ENCODE measurements around the gene HNRNPH2. TPM values are rescaled to one million over a fixed set of nuclear protein-coding genes. Genes with fewer than 3 reads are reported as not detected.
A peak's percentile ranks its signal among the peaks of the same experiment; 100 is the strongest.

Gene HNRNPH2
- polyA plus RNA-seq, 1 of the 3 experiments (the other 2 are of a cell fraction), result 32.5 TPM

GRCh38 chrX:101417981-101418841 lies 10.2 kb downstream of the HNRNPH2 start:
- POLR2A ChIA-PET, result interaction anchor here (0.7 to 2.4 kb wide), 2 partner anchors 28 to 1837 kb away, joined by 3 to 15 read pairs; partner anchors contain the start of genes RPL36A and TCEAL8
- peak; percentile 74 for DNase-seq

DNA sequence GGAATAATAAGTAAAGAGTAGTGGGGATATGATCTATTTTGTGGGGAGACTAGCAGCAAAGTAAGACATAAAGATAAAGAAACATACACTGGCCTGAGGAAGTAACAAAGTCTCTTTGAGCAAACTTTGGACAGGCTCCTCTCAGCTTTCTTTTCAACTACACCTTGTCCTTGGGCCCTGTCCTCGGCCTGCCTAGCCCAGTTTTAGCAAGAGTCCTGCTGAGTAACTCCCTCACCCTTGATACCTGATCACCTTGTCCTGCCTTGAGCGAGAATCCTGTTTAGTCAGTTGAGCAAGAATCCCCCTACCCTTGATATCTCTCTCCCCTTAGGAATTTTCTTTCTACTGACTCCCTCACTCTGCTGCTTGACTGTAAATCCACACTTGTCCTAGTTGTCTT lies 11.5 kb downstream of the HNRNPH2 start:
- ChIA-PET CTCF (no interaction called here), POLR2A (interaction anchor here (2.4 kb wide), 1 partner anchor 29 kb away, joined by 15 read pairs; the partner anchor contains the start of gene RPL36A)
- DNase-seq, result no peak
- H4K20me1 ChIP-seq (ENCODE audit: insufficient read depth), result no peaks in the 10 kb centered on the region
- H3K79me2 ChIP-seq (ENCODE audit: insufficient read depth), result no peaks in the 10 kb centered on the region
- H2AFZ ChIP-seq (ENCODE audit: low read depth), result no peak overlapping the region
- peaks cover 8% of the 10 kb centered on the region for H3F3A ChIP-seq (replicated peaks; ENCODE audit: insufficient read depth)
- H3K36me3 ChIP-seq (replicated peaks in 1 of 2; ENCODE audit: control insufficient read depth in 1 of 2, insufficient read depth in 2 of 2, low read length in 1 of 2), result peaks cover 0 to under 1% of the 10 kb centered on the region in 2 experiments
- H3K9ac ChIP-seq, result no peak overlapping the region
- no peaks in the 10 kb centered on the region for H3K9me2 ChIP-seq
- peaks cover 0 to 6% of the 10 kb centered on the region in 2 experiments; a peak in 2 of 4 replicates for H3K4me1 ChIP-seq (ENCODE audit: control insufficient read depth in 1 of 2, insufficient read depth in 2 of 2, low read depth in 1 of 2, low read length in 1 of 2)
- no peak overlapping the region for H3K4me3 ChIP-seq (ENCODE audit: low read depth in 2 of 2, low read length in 1 of 2)
- WGBS (ENCODE audit: low lambda C conversion rate), result 87% methylated on average over 2 of the region's 2 CpGs
- no peak overlapping the region for H3K4me2 ChIP-seq
- no peak overlapping the region for H3K27ac ChIP-seq (ENCODE audit: low read depth in 2 of 2, low read length in 1 of 2)
- no peaks in the 10 kb centered on the region for H3K27me3 ChIP-seq (ENCODE audit: insufficient read depth)
- H3K9me3 ChIP-seq, result no peaks in the 10 kb centered on the region
- TF ChIP-seq RAD21 (IDR thresholded peaks at IDR 0.05; ENCODE audit: low read length) (no peak), SMC3 (IDR thresholded peaks at IDR 0.05; ENCODE audit: low read depth, low read length) (no peak), NFIC (IDR thresholded peaks at IDR 0.05; ENCODE audit: borderline replicate concordance) (no peak), EZH2phosphoT487 (IDR thresholded peaks at IDR 0.05; ENCODE audit: borderline replicate concordance, low read depth) (no peak), EP300 (IDR thresholded peaks at IDR 0.05; ENCODE audit: borderline replicate concordance in 1 of 2, low read depth in 1 of 2, low read length in 1 of 2) (no peak), FOSL2 (IDR thresholded peaks at IDR 0.05; ENCODE audit: borderline replicate concordance, low read depth) (no peak), RFX5 (IDR thresholded peaks at IDR 0.05; ENCODE audit: low read length) (no peak), NRF1 (IDR thresholded peaks at IDR 0.05; ENCODE audit: low read depth, low read length) (no peak), RXRA (IDR thresholded peaks at IDR 0.05; ENCODE audit: borderline replicate concordance, low read depth) (no peak), GABPA (IDR thresholded peaks at IDR 0.05; ENCODE audit: low read depth) (no peak), POLR2AphosphoS5 (IDR thresholded peaks at IDR 0.05; ENCODE audit: low read depth, low read length) (no peak)
- TF ChIP-seq, protein P1, sequence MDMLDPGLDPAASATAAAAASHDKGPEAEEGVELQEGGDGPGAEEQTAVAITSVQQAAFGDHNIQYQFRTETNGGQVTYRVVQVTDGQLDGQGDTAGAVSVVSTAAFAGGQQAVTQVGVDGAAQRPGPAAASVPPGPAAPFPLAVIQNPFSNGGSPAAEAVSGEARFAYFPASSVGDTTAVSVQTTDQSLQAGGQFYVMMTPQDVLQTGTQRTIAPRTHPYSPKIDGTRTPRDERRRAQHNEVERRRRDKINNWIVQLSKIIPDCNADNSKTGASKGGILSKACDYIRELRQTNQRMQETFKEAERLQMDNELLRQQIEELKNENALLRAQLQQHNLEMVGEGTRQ (IDR thresholded peaks at IDR 0.05; ENCODE audit: borderline replicate concordance, low read depth, low read length), result no peak

More at GRCh38 chrX:101417981-101418841, 10.2 kb downstream of the HNRNPH2 start:
- Histone ChIP-seq H3K27ac (ENCODE audit: low read depth in 2 of 2, low read length in 1 of 2) (peak overlapping the region in 1 of 2 experiments; percentile 68; a peak in 2 of 4 replicates), H2AFZ (ENCODE audit: low read depth) (peak overlapping the region; percentile 97), H3K36me3 (replicated peaks in 1 of 2; ENCODE audit: control insufficient read depth in 1 of 2, insufficient read depth in 2 of 2, low read length in 1 of 2) (peaks cover 10 to 13% of the 10 kb centered on the region in 2 experiments), H3K9ac (peak overlapping the region; percentile 61), H3K9me2 (no peaks in the 10 kb centered on the region), H3K27me3 (ENCODE audit: insufficient read depth) (no peaks in the 10 kb centered on the region), H3K9me3 (no peaks in the 10 kb centered on the region), H3K79me2 (ENCODE audit: insufficient read depth) (peaks cover under 1% of the 10 kb centered on the region; the same call in 1 of the 2 replicates), H3K4me2 (peak overlapping the region; percentile 75), H3K4me1 (ENCODE audit: control insufficient read depth in 1 of 2, insufficient read depth in 2 of 2, low read depth in 1 of 2, low read length in 1 of 2) (peaks cover 0 to 6% of the 10 kb centered on the region in 2 experiments; a peak in 2 of 4 replicates), H3F3A (replicated peaks; ENCODE audit: insufficient read depth) (peaks cover 13% of the 10 kb centered on the region), H3K4me3 (ENCODE audit: low read depth in 2 of 2, low read length in 1 of 2) (peak overlapping the region; percentile 51 to 54; a peak in 3 of 4 replicates), H4K20me1 (ENCODE audit: insufficient read depth) (no peaks in the 10 kb centered on the region)
- WGBS (ENCODE audit: low lambda C conversion rate), result 13% methylated on average over 48 of the region's 56 CpGs
- CTCF ChIA-PET, result interaction anchor here (1.1 to 2.2 kb wide), 3 partner anchors 11 to 84 kb away, joined by 3 to 6 read pairs (median 5); partner anchors contain the start of genes GLA and HNRNPH2
- TF ChIP-seq TAF1 (IDR thresholded peaks at IDR 0.05; ENCODE audit: borderline replicate concordance, low read depth, low read length) (peak; percentile 74), MXI1 (IDR thresholded peaks at IDR 0.05; ENCODE audit: low read depth, low read length) (0 out of 2 replicates have a peak, but pooled peaks have one; percentile 15), TCF12 (IDR thresholded peaks at IDR 0.05) (no peak), POLR2AphosphoS5 (IDR thresholded peaks at IDR 0.05; ENCODE audit: low read depth, low read length) (no peak), JUND (IDR thresholded peaks at IDR 0.05) (no peak), GATA2 (CRISPR knock-in tag; IDR thresholded peaks at IDR 0.05) (no peak), ELF1 (IDR thresholded peaks at IDR 0.05) (no peak), EZH2phosphoT487 (IDR thresholded peaks at IDR 0.05; ENCODE audit: borderline replicate concordance, low read depth) (no peak), SMC3 (IDR thresholded peaks at IDR 0.05; ENCODE audit: low read depth, low read length) (no peak; the same call in 1 of the 2 replicates), CHD2 (IDR thresholded peaks at IDR 0.05; ENCODE audit: low read length, partially characterized antibody) (no peak), SIN3A (IDR thresholded peaks at IDR 0.05; ENCODE audit: borderline replicate concordance, low read depth, low read length) (no peak), IRF3 (IDR thresholded peaks at IDR 0.05; ENCODE audit: low read depth, low read length) (no peak), FOXJ3 (CRISPR knock-in tag; IDR thresholded peaks at IDR 0.05) (no peak), EP300 (IDR thresholded peaks at IDR 0.05; ENCODE audit: borderline replicate concordance in 1 of 2, low read depth in 1 of 2, low read length in 1 of 2) (no peak), YY1 (IDR thresholded peaks at IDR 0.05; ENCODE audit: low read depth) (peak; percentile 86), RCOR1 (IDR thresholded peaks at IDR 0.05; ENCODE audit: low read length) (no peak), MAX (IDR thresholded peaks at IDR 0.05; ENCODE audit: low read depth) (no peak)
- TF ChIP-seq, protein P1 (IDR thresholded peaks at IDR 0.05; ENCODE audit: borderline replicate concordance, low read depth, low read length), result no peak

All from SK-N-SH (cell line).